Activated CD4-positive, alpha-beta T cell treated with anti-CD3 and anti-CD28 coated beads, Interleukin-2, amount 50 U/mL, for 1 hour (primary cell): Measurements from ENCODE around the gene NFKBIL1.
A peak's percentile ranks its signal among the peaks of the same experiment; 100 is the strongest.
"Not testable (repeated sequence)": the region's sequence is repeated elsewhere in the genome, so short reads cannot be mapped to it uniquely, and the experiment has no call there.

Experiments
- DNase-seq: peaks from one replicate; pipeline ENCODE4 v3.0.0-alpha.2; 2020

The NFKBIL1 gene, protein sequence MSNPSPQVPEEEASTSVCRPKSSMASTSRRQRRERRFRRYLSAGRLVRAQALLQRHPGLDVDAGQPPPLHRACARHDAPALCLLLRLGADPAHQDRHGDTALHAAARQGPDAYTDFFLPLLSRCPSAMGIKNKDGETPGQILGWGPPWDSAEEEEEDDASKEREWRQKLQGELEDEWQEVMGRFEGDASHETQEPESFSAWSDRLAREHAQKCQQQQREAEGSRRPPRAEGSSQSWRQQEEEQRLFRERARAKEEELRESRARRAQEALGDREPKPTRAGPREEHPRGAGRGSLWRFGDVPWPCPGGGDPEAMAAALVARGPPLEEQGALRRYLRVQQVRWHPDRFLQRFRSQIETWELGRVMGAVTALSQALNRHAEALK

DNA sequence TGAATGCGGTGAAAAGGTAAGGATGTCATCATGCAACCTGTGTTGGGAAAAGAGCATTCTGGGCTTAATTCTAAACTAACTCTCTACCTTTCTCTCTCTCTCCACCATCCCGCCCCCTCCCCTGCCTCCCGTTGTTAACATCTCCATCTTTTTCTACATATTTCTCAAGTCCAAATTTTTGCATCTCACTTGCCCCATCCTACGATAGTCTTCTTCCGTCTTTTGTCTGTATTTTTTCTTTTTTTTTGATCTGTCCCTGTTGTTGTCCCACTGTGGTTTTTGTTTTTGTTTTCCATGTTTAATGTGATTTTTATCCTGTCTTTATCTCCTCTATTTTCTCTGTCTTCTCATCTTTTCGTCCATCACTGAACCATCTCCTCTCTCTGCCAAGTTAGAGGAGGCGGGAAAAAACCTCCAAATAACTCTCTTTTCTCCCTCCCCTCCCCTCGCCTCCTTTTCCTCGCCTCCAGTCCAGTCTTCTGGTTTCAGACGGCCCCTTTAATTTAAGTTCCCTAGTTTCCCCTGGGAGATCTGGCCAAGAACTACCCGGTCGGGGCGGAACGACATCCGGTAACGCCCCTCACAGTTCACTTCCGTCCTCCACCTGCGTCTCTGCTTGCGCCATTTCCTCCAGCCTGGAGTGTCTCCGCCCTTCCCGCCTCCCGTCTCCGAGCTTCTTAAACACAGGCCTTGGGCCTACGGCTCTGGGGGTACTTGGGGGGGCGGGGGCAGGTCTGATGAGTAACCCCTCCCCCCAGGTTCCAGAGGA, at the start of gene NFKBIL1:
NFKBIL1 (plus strand) TSS at position 651 of the 769 bp plus-strand sequence; CDS start at position 738, 87 bp downstream.
- DNase-seq = peak; percentile 82

- DNase-seq = no peak
Measured at GRCh38 chr6:31498748-31499147, 48.7 kb upstream of the NFKBIL1 start.

DNA sequence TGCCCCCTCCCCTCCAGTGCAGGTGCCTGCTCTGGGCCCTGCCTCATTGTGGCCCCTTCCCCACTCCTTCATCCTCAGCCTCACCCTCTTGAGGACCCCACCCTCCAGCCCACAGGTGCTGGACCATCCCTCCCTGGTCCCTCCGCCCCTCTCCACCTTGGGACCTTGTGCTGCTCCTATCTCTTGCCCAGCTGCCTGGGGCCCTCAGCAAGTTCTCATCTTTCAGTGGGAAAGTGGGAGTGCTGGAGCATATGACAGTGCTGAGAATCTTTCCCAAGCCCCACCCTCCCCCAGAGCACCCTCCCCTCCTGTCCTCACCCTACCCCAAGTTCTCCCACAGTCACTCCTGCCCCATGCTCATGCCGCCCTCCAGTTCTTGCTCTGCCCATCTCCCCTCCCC, 47.8 kb upstream of the NFKBIL1 start:
- DNase-seq = not testable (repeated sequence)

DNA sequence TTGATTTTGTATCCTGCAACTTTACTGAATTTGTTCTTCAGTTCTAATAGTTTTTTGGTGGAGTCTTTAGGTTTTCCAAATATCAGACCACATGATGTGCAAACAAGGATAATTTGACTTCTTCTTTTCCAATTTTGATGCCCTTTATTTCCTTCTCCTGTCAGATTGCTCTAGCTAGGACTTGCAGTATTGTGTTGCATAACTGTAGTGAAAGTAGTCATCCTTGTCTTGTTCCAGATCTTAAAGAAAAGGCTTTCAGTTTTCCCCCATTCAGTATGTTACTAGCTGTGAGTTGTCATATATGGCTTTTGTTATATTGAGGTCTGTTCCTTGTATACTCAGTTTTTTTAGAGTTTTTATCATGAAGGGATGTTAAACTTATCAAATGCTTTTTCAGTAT, 44.8 kb upstream of the NFKBIL1 start:
- DNase-seq = no peak

GRCh38 chr6:31509036-31509435, 38.4 kb upstream of the NFKBIL1 start:
- DNase-seq = not testable (repeated sequence)

DNA sequence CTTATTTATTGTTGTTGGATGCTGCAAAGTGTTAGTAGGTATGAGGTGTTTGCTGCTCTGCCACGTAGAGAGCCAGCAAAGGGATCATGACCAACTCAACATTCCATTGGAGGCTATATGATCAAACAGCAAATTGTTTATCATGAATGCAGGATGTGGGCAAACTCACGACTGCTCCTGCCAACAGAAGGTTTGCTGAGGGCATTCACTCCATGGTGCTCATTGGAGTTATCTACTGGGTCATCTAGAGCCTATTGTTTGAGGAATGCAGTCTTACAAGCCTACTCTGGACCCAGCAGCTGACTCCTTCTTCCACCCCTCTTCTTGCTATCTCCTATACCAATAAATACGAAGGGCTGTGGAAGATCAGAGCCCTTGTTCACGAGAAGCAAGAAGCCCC, 37.4 kb upstream of the NFKBIL1 start:
- no peak for DNase-seq

GRCh38 chr6:31513456-31514165, 33.8 kb upstream of the NFKBIL1 start:
- DNase-seq = no peak

GRCh38 chr6:31521835-31522234, 25.6 kb upstream of the NFKBIL1 start:
- no peak for DNase-seq

DNA sequence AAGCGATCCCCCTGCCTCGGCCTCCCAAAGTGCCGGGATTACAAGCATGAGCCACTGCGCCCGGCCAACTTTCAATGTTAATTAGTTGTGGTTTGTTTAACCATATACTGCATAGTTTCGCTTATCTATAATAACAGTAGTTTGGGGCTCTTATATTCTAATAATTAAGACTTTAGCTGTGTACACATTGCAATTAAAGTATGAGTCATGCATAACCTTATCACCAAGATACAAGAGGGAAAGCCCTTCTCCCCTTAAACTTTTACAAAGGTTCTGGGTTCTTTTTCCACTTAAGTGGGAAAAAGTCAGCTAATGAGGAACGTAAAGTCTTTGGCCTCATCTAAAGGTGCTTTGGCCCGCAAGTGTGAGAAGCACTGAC, 21.9 kb upstream of the NFKBIL1 start:
- no peak for DNase-seq

DNA sequence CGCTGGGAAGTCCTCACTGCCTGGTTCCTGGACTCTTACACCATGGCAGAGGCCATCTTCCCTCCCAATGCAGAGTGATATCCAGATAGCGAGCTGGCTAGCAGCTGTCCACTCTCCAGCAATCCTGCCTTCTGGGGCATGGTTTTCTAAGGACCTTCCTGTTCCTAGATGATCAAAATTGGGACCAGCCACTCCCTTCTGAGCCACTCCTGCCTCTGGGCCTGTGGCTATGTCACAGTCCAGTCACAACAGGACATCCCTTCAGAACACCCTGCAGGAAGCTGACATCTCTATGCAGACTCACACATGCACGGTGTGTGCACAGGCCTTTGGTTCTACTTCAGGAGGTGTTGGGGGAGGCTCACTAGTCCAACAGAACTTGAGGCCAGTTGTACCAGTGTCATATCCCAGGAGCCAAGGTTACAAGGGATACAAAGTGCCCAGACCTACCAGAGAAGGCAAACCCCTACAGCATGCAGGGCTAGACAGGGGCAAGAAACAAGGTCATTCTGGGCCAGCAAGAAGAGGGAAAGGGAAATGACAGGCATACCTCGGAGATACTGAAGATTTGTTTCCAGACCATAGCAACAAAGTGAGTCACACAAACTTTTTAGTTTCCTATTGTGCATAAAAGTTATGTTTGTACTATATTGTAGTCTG, 21.3 kb upstream of the NFKBIL1 start:
- no peak for DNase-seq

DNA sequence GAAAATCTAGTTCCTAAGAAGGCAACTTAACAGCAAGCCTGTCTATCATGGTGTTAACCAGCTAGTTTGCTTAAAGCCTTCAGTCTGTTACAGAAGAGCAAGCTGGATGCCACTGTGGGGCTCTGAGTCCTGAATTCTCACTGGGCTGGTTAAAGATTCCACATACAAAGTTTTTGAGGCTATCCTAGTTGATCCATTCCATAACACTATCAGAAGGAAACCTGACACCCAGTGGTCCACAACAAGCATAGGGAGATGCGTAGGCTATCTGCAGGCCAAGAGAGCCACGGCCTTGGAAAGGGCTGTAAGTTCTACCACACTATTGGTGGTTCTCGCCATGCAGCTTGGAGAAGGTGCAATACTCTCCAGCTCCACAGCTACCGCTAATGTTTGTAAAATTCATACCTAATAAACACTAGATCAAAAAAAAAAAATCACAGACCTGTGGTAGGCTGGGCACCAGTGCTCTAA, 19.1 kb upstream of the NFKBIL1 start:
- DNase-seq = no peak

- no peak for DNase-seq
Measured at GRCh38 chr6:31528821-31529328, 18.5 kb upstream of the NFKBIL1 start, which contains the start of gene MCCD1. Gene MCCD1 (plus strand): TSS chr6:31528962. CDS start chr6:31529015, 53 bp downstream.

DNA sequence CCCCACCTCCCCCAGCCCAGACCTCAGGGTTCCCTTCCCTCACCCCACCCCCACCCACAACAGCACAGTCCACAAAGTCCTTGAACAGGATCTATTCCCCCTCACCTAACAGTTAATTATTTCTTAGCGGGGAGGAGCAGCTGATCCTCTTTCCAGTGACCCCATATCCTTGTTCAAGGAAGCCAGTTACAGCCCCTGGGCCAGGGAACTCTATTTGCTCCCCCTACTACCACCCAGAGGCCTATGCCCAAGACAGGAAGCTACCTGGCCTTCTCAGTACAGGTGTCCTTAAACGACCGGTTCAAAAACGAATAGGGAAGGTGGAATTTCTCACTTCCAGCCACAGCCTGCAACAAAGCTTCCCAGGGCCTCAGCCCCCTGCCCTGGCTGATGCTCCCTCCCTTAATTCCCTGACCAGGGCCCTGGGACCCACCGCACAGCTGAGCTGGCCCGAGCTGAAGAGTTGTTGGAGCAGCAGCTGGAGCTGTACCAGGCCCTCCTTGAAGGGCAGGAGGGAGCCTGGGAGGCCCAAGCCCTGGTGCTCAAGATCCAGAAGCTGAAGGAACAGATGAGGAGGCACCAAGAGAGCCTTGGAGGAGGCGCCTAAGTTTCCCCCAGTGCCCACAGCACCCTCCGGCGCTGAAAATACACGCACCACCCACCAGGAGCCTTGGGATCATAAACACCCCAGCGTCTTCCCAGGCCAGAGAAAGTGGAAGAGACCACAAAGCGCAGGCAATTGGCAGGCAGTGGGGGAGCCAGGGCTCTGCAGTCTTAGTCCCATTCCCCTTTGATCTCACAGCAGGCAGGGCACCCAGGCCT, 17.9 kb upstream of the NFKBIL1 start:
- DNase-seq = no peak

- no peak for DNase-seq
Measured at GRCh38 chr6:31530659-31531058, 16.7 kb upstream of the NFKBIL1 start.

DNA sequence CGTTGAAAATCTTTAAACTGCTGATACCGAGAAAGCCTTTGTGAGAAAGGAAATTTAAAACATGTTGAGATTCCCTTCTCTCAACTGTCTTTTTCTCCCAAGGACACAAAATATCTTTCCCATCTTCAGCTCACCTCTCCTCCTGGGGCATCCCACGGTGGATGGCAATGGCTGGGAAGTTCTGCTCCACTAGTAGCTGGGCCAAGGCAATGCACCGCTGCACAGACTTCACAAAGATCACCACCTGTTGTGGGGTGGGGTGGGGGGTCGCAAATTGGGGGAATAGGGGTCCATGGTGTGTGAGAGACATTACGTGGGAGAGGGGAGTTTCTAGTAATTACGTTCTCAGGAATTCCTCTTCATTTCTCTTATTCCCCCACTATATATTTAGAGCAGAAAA, 16.2 kb upstream of the NFKBIL1 start:
- DNase-seq = no peak

DNA sequence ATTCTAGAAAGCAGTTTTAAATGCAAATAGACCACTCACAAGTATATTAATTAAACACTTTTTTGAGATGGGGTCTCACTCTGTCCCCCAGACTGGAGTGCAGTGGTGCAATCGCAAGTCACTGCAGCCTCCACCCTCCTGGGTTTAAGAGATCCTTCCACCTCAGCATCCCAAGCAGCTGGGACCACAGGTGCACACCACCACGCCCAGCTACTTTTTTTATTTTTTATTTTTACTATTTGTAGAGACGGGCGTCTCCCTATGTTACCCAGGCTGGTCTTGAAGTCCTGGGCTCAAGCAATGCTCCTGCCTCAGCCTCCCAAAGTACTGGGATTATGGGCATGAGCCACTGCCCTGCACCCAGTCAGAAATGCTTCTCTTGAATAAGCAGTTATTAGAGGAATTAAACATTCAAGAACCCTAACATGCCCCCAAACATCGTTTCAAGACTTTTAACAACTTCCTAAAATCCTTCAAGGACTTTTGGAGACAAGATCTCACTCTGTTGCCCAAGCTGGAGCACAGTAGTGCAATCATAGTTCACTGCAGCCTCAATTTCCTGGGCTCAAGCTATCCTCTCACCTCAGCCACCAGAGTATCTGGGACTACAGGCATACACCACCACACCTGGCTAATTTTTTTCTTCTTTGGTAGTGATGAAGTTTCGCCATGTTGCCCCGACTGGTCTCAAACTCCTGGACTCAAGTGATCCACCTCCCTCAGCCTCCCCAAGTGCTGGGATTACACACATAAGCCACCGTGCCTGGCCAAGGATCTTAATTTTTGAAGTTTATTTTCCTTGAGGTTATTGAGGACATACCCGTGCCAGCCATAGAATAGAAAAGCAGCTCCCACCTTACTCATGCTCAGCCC, 15.4 kb upstream of the NFKBIL1 start:
- DNase-seq = no peak

DNA sequence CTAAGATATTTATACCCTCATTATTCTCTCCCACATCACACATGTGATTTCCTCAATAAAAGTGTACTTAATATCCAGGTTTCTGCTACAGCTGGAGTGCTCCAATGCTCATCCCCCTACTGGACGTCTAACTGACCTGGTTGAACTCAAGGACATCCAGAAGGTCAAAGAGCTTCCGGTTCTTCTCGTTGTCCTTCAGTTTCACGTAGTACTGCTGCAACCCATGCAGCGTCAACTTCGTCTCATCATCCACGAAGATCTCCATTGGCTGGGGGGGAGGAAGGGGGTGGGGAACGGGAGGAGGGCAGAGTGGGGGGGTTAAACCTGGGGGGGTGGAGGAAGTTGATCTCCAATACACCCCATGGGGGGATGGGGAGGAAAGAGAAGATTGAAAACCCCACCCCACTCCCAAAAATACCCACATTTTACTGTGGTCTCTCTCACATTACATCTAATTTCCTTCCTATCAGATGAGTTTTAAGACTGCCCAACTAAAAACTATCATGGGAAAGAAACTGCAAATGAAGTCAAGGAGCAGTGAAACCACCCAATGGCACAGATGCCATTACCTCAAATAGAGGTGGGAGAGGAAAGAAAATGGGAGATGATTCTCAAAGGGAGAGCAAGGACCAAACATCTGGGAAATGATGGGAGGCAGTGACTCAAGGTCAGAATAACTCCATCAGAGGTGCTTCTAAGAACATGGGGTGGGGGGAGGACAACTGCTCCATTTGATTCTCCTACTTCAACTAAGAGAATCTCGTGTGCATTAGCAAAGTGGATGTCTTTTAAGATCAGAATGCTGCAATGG, 14.6 kb upstream of the NFKBIL1 start:
- DNase-seq = no peak

DNA sequence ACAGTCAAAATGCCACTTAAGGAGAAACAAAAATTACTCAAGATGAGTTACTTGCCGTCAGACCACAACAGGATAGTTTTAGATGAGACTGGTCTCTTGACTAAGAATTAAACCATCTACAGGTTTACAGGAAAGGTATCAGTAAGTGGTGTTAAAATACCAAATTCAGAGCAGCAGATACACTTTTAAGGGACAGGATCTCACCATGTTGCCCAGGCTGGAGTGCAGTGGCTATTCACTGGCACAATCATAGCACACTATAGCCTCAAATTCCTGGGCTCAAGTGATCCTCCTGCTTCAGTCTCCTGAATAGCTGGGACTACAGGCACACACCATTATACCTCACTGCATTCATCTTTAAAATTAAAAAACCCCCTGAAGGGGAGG, 14.0 kb upstream of the NFKBIL1 start:
- no peak for DNase-seq

DNA sequence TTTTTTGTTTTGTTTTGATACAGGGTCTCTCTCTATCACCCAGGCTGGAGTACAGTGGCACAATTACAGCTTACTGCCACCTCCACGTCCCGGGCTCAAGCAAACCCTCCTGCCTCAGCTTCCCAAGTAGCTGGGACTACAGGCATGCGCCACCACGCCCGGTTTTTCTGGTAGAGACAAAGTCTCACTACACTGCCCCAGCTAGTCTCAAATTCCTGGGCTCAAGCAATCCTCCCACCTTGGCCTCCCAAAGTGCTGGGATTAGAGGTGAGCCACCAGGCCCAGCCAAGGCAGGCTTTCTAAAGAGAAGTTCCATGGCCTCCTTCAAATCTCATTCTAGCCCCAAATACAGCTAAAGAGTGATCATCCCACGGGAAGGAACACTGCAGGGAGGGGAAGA, 13.4 kb upstream of the NFKBIL1 start:
- no peak for DNase-seq

DNA sequence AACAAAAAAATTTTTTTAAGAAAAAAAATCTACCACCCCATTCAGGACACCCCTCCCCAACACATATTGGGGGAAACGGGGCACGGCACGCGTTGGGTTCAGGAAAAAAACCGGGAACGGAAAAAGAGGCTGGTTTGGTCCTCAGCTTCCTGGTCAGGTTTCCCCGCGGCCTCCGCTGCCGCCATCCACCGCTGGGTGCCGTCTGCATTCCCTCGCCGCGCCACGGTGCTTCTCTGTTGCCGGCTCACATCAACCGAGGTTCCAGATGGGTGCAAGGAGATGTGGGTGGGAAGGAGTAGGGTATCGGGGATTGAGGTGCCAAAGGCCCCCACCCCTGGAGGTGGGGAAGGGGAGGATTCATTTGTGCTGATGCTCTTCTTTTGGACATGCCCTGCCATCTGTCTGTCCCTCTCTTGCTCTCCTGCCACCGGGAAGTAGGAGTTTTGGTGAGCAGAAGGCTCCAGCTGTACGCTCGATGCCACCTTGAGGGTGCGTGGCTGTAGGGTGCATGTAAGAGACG, 12.8 kb upstream of the NFKBIL1 start:
- no peak for DNase-seq
